ENCODE measurements around the gene KSR1. TPM values are rescaled to one million over a fixed set of nuclear protein-coding genes. Genes with fewer than 3 reads are reported as not detected.

The KSR1 gene
- total and polyA plus RNA-seq, 2 experiments from 2014 or later, result 0.98 to 2.5 TPM

DNA sequence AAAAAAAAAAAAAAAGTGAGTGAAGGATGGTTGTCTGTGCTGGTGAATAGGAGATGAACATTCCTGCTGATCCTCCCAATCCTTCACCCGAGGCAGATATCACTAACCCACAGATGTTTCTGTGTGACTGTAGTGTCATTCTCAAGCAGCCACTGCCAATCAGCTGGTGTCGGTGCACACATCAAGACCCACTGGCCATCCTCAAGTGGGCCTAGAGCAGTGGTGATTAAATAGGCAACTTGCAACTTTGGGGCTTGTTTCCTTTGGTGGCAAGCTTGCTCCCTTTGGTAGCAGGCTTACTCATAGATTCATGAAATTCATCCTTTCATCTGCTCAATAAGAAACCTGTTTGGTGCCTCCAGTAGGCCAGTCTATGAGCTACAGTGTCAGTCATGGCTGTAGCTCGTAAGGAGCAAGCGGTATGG lies 123.7 kb downstream of the KSR1 start:
- H3K4me2 ChIP-seq (ENCODE audit: unreplicated experiment), result no peak overlapping the region
- TF ChIP-seq EZH2 (IDR thresholded peaks at IDR 0.05; ENCODE audit: insufficient read depth, poor library complexity, severe bottlenecking), result no peak
- TF ChIP-seq EZH2phosphoT487 (IDR thresholded peaks at IDR 0.05; ENCODE audit: insufficient read depth, low read depth), result no peak

DNA sequence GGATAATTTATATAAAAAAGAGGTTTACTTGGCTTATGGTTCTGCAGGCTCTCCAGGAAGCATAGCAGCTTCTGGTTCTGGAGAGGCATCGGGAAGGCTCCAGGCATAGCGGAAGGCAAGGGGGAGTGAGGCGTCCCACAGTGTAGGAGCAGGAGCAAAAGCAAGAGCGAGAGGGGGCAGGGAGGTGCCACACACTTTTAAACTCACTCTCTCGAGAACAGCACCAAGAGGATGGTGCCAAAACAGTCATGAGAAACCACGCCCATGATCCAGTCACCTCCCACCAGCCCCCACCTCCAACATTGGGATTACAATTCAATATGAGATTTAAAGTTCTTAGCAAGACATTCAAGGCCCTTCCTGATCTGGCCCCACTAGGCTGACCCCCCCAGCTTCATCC lies 124.8 kb downstream of the KSR1 start:
- H3K27me3 ChIP-seq (replicated peaks; ENCODE audit: insufficient read depth), result no peaks in the 10 kb centered on the region
- H3K36me3 ChIP-seq (ENCODE audit: low read depth), result no peaks in the 10 kb centered on the region
- H3F3A ChIP-seq (ENCODE audit: insufficient read depth), result peaks cover 9% of the 10 kb centered on the region; the same call in 1 of the 2 replicates
- 62 to 68% methylated on average over 6 of the region's 6 CpGs for WGBS, 2 experiments (ENCODE audit: low coverage in 1 of 2, low lambda C conversion rate in 2 of 2, missing lambda C conversion rate in 2 of 2)
- no peaks in the 10 kb centered on the region for H4K20me1 ChIP-seq (ENCODE audit: insufficient read depth)
- H3K9me3 ChIP-seq (ENCODE audit: low read depth), result no peaks in the 10 kb centered on the region
- no peak overlapping the region for H3K9ac ChIP-seq
- no peak overlapping the region for H3K4me3 ChIP-seq
- no peak for DNase-seq
- H3K9me2 ChIP-seq (ENCODE audit: insufficient read depth), result no peaks in the 10 kb centered on the region
- no peak for TF ChIP-seq EZH2 (IDR thresholded peaks at IDR 0.05; ENCODE audit: insufficient read depth, poor library complexity, severe bottlenecking)
- TF ChIP-seq EZH2phosphoT487 (IDR thresholded peaks at IDR 0.05; ENCODE audit: insufficient read depth, low read depth), result no peak
- in situ Hi-C loops (cut with MboI), result no loop called here
- peaks cover 20% of the 10 kb centered on the region for H3K4me1 ChIP-seq (ENCODE audit: insufficient read depth)
- no peak overlapping the region for H2AFZ ChIP-seq
- H3K27ac ChIP-seq, result no peak overlapping the region
- H3K79me2 ChIP-seq (ENCODE audit: insufficient read depth), result no peaks in the 10 kb centered on the region
- H3K4me2 ChIP-seq (ENCODE audit: unreplicated experiment), result no peak overlapping the region

More for the DNA sequence above, 123.7 kb downstream of the KSR1 start:
- H3K27ac ChIP-seq, result no peak overlapping the region
- no peaks in the 10 kb centered on the region for H4K20me1 ChIP-seq (ENCODE audit: insufficient read depth)
- H3K27me3 ChIP-seq (replicated peaks; ENCODE audit: insufficient read depth), result no peaks in the 10 kb centered on the region
- H3K36me3 ChIP-seq (ENCODE audit: low read depth), result no peaks in the 10 kb centered on the region
- peaks cover 16% of the 10 kb centered on the region for H3F3A ChIP-seq (ENCODE audit: insufficient read depth)
- H3K9me2 ChIP-seq (ENCODE audit: insufficient read depth), result no peaks in the 10 kb centered on the region
- no peak overlapping the region for H3K4me3 ChIP-seq
- no peak overlapping the region for H3K9ac ChIP-seq
- no peaks in the 10 kb centered on the region for H3K9me3 ChIP-seq (ENCODE audit: low read depth)
- no peak for DNase-seq
- no peaks in the 10 kb centered on the region for H3K79me2 ChIP-seq (ENCODE audit: insufficient read depth)
- 90 to 98% methylated on average over 4 of the region's 4 CpGs for WGBS, 2 experiments (ENCODE audit: low coverage in 1 of 2, low lambda C conversion rate in 2 of 2, missing lambda C conversion rate in 2 of 2)
- peaks cover 15% of the 10 kb centered on the region for H3K4me1 ChIP-seq (ENCODE audit: insufficient read depth)
- in situ Hi-C loops (cut with MboI), result no loop called here
- no peak overlapping the region for H2AFZ ChIP-seq

DNA sequence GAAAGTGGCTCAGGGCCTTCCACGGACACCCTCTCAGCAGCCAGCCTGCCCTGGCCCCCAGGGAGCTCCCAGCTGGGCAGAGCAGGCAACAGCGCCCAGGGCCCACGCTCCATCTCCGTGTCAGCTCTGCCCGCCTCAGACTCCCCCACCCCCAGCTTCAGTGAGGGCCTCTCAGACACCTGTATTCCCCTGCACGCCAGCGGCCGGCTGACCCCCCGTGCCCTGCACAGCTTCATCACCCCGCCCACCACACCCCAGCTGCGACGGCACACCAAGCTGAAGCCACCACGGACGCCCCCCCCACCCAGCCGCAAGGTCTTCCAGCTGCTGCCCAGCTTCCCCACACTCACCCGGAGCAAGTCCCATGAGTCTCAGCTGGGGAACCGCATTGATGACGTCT lies 126.4 kb downstream of the KSR1 start:
- no peak overlapping the region for H3K27ac ChIP-seq
- in situ Hi-C loops (cut with MboI), result no loop called here
- H3K4me1 ChIP-seq (ENCODE audit: insufficient read depth), result peaks cover 18% of the 10 kb centered on the region
- H3K79me2 ChIP-seq (ENCODE audit: insufficient read depth), result no peaks in the 10 kb centered on the region
- H4K20me1 ChIP-seq (ENCODE audit: insufficient read depth), result no peaks in the 10 kb centered on the region
- no peaks in the 10 kb centered on the region for H3K27me3 ChIP-seq (replicated peaks; ENCODE audit: insufficient read depth)
- no peaks in the 10 kb centered on the region for H3K9me2 ChIP-seq (ENCODE audit: insufficient read depth)
- TF ChIP-seq EZH2 (IDR thresholded peaks at IDR 0.05; ENCODE audit: insufficient read depth, poor library complexity, severe bottlenecking), result no peak
- TF ChIP-seq EZH2phosphoT487 (IDR thresholded peaks at IDR 0.05; ENCODE audit: insufficient read depth, low read depth), result no peak
- 87 to 91% methylated on average over 8 to 14 of the region's 18 CpGs for WGBS, 2 experiments (ENCODE audit: low coverage in 1 of 2, low lambda C conversion rate in 2 of 2, missing lambda C conversion rate in 2 of 2)
- DNase-seq, result no peak
- H3K4me2 ChIP-seq (ENCODE audit: unreplicated experiment), result no peak overlapping the region
- H3K36me3 ChIP-seq (ENCODE audit: low read depth), result no peaks in the 10 kb centered on the region
- no peak overlapping the region for H3K9ac ChIP-seq
- H3F3A ChIP-seq (ENCODE audit: insufficient read depth), result 0 out of 2 replicates have a peak, but pooled peaks cover 3% of the 10 kb centered on the region
- no peak overlapping the region for H3K4me3 ChIP-seq
- H2AFZ ChIP-seq, result no peak overlapping the region
- no peaks in the 10 kb centered on the region for H3K9me3 ChIP-seq (ENCODE audit: low read depth)

DNA sequence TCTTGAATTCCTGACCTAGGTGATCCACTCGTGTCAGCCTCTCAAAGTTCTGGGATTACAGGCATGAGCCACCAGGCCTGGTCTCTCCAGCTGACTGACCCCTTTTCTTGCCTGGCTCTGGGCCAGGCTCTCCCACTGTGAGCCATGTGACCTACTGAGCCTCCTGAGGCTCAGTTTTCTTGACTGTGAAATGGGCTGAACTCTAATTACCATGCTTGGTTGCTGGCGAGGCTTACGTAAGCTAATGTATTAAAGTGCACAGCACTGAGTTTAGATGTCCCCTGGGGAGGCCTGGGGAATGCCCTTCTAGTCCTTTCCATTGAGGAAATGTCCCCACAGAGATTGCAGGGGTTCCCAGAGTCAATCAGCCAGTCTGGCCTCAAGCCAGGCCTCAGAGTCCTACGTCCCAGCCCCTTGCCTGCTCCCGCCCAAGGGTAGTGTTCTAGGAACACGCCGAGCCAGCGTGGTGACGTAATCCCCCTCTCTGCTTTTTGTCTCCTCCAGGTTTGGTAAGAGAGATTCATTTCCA lies 129.0 kb downstream of the KSR1 start:
- Histone ChIP-seq H3K27ac (no peak overlapping the region), H3K4me1 (ENCODE audit: insufficient read depth) (peaks cover 17% of the 10 kb centered on the region), H3F3A (ENCODE audit: insufficient read depth) (no peaks in the 10 kb centered on the region), H3K36me3 (ENCODE audit: low read depth) (no peaks in the 10 kb centered on the region), H3K27me3 (replicated peaks; ENCODE audit: insufficient read depth) (no peaks in the 10 kb centered on the region), H3K9ac (no peak overlapping the region), H4K20me1 (ENCODE audit: insufficient read depth) (no peaks in the 10 kb centered on the region), H3K4me3 (no peak overlapping the region), H3K4me2 (ENCODE audit: unreplicated experiment) (no peak overlapping the region), H3K79me2 (ENCODE audit: insufficient read depth) (no peaks in the 10 kb centered on the region), H3K9me2 (ENCODE audit: insufficient read depth) (no peaks in the 10 kb centered on the region), H3K9me3 (ENCODE audit: low read depth) (no peaks in the 10 kb centered on the region), H2AFZ (no peak overlapping the region)
- WGBS, 2 experiments (ENCODE audit: low coverage in 1 of 2, low lambda C conversion rate in 2 of 2, missing lambda C conversion rate in 2 of 2), result 64 to 70% methylated on average over 9 of the region's 9 CpGs
- in situ Hi-C loops (cut with MboI), result no loop called here
- TF ChIP-seq EZH2 (IDR thresholded peaks at IDR 0.05; ENCODE audit: insufficient read depth, poor library complexity, severe bottlenecking) (no peak), EZH2phosphoT487 (IDR thresholded peaks at IDR 0.05; ENCODE audit: insufficient read depth, low read depth) (no peak)
- DNase-seq, result no peak

Measured in GM23248 (cell line).